GM18951 (cell line): ENCODE data around the gene MYO1C.

Source experiments
- POLR2A ChIP-seq: IDR thresholded peaks from 4 replicates; pipeline ENCODE4 v1.6.1; 2011; ENCODE audit warnings: mild to moderate bottlenecking; ENCODE audit not compliant: insufficient read length, insufficient read depth; ENCODE audit errors: extremely low read depth
- in situ Hi-C: fragments of 300-500 bp; cut with MboI; formaldehyde crosslinking; loops from one replicate; pipeline ENCODE4 v1.12.0; 2022; ENCODE audit warnings: low sequenced_read_pairs, mixed read lengths, inconsistent platforms; ENCODE audit not compliant: unreplicated experiment

Gene MYO1C

DNA sequence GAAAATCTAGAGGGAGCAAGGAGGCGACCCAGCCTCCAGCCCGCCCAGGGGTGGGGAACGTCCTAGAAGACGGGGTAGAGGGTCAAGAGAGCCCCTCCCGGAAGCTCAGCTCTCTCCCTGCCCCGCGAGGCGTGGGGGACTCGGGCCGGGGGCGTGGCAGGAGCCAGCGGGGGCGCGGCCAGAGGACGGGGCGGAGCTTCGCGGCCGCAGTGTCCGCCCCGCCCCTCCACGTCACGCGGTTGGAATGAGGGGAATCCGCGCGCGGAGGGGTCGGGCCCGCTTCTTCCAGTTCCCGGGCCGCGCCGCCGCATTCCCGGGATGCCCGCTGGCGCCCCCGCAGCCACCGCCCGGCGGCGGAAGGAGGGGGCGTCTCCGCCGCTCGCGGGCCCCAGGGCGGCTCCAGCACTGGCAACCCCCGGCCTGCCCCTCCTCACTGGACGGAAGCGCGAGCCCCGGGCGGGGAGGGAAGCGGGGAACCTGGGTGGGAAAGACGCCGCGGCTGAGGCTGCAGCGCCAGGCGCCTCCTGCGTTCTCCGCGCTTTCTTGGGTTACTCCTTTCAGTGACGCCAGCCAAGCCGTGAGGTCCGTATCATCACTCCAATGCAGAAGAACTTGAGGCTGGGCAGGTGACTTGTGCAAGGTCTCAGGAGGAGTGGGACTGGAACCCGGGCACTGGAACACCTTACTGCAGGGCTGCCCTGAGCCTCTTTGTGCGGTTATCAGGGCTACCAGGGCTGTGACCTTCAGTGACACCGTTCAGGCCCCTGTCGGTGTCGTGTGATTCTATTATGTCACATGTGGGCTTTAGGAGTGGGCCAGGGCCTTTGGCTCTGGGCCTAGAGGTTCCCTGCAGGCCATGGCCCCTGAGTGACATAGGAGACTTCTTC, 4.3 kb downstream of the MYO1C start:
- in situ Hi-C loops: no loop called here
- TF ChIP-seq POLR2A: no peak

DNA sequence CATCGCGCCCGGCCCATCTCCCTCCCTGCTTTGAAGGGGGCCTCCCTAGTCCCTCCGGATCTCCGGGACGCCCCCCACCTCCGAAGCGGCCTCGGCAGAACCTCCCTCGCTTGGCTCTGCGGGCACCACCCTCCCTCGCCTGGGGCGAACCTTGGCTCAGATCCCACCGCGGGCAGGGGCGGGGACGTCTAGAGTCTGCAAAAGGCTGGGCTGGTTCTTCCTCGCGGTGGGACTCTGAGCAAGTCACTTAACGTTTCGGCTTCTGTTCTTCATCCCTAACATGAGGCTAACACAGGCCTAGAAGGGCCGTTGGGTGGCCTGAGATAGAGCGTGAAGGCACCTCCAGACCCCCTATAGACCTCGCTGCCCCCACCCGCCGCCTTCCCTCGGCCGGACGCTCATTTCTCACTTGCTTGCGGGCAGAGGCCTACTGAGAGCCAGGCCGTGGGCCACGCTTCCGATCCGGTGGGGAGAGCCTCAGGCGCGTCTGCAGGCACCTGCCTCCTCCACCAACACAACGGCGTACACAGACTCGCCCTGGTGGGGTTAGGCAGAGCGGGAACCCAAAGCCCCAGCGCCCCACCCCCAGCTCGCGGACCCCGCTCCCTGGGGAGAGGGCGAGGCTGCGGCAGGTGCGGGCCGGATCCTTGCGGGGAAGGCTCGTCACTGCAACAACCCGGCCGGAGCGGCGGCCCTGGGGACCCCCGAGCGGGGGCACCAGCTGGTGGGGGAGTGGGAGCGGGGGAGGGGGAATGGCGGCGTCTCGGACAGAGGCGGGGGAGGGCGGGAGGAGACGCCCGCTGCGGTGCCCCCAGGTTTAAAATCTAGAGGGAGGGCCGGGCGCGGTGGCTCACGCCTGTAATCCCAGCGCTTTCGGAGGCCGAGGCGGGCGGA, 5.4 kb downstream of the MYO1C start:
- in situ Hi-C loops: no loop called here
- peak; percentile 38 for TF ChIP-seq POLR2A

DNA sequence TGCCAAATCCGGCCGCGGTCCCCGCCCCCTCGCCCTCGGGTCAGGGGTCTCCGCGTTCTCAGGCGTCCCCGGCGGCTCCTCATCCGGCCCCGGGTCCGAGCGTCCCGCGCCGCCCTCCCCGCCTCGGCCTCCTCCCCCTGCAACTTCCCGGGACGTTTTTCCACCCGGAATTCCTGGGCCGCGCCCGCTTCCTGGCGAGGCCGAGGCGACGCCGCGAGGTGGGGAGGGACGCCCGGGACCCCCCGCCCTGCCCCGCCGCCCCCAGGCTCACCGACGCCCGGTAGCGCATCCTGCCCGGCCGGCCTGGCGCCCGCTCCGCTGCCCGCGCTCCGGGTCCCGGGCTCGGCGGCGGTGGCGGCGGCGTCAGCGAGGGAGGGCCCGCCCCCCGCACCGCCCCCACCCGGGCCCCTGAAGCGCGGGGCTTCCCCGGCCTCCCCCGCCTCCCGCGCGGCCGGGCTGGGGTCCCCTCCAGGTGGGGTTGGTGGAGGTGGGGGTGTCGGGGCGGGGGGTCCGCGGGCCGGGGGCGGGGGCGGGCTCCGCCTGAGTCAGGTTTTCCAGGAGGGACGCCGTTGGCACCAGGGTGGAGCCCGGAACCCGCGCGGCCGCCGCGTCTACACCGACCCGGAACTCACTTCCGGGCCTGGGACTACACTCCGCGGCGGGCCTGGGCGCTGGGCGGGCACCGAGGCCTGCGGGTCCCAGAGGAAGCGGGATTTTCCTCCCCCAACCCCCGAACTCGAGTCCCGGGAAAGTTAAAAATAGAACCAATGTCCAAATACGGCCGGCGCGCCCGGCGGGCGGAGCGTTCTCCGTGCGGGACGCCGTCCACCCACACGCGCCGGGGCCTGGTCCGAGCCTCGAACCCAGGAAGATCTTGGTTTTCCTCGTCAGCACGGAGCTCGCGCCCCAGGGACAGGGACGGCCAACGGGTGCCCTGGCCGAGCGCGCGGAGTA, 6.8 kb downstream of the MYO1C start:
- in situ Hi-C loops: no loop called here

DNA sequence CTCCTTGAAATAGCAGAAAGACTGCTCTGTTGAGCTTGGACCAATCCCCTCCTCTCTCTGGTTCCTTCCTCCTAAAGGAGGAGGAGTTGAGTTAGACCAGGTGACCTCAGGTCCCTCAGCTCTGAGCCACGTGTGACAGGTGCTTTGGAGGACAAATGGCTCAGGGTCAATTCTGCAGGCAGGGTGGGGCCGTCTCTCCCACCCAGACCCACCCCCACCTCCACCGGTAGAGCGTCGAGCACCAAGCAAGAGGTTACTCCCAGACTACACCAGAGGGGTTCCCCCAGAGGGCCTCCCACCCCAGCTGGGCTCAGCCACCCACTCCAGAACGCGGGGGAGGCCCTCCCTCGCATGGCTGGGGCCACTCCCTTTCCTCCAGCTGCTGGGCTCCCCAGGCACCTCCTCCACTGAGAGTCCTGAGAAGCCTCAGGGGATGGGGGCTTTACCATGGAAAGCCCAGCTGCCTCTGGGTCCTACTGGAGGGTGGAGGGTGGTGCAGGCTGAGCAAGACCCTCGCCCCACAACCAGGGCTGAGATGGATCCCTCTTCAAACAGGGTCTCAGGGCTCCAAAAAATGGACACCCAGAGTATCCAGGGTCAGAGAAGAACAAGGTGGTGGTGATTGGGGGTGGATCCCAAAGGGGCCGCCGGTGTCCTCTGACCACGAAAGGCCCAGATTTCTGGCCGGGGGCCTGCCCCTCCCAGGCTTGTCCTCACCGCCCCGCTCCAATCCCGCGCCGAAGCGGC, 7.6 kb downstream of the MYO1C start:
- peak; percentile 24 for TF ChIP-seq POLR2A
- in situ Hi-C loops: no loop called here

More for the DNA sequence above, 6.8 kb downstream of the MYO1C start:
- peak; percentile 45 for TF ChIP-seq POLR2A

DNA sequence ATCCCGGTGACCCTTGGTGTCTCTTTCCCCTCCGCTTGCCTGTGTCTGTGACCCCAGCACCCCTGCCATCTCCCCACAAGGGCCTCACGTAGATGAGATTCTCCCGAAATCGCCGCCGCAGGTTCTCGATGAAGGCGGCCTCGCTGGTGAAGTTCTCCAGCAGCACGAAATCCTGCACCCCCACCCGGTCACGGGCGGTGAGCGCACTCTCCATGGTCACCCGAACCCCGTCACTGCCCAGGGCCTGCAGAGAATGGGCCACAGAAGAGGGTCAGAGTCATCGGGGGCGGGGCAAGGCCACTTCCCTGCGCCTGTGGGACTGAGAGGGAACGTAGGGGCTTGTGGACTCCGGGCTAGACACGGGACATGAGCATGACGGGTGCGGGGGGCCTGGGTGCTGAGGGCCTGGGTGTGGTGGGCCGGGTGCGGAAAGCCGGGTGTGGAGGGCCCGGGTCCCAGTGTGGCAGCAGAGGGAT, 8.4 kb downstream of the MYO1C start:
- no peak for TF ChIP-seq POLR2A
- in situ Hi-C loops: no loop called here

DNA sequence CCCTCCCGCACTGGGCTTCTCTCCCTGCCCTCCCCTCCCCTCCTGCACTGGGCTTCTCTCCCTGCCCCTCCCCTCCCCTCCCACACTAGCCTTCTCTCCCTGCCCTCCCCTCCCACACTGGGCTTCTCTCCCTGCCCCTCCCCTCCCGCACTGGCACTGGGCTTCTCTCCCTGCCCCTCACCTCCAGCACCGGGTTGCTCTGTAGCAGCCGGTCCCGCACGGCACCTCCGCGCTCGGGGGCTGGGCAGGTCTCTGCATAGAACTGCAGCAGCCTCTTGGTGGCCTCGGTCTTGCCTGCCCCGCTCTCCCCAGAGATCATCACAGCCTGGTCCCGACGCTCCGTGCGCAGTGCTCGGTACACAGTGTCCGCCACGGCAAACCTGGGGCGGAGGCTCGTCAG, 9.8 kb downstream of the MYO1C start:
- in situ Hi-C loops: no loop called here

DNA sequence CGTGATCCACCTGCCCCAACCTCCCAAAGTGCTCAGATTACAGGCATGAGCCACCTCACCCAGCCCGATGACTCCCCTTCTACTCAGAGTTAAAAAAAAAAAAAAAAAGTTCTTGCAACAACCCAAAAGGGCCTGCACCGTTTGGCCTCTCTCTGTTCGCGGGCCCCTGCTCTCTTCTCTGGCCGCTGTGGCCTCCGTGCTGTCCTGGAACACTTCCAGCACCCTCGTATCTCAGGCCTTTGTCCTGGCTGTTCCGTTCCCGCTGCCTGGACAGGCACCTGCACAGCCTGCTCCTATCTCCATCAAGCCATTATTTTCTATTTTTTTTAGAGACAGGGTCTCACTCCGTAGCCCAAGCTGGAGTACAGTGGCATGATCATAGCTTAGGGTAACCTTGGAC, 10.8 kb downstream of the MYO1C start:
- no peak for TF ChIP-seq POLR2A
- in situ Hi-C loops: no loop called here

More for the DNA sequence above, 9.8 kb downstream of the MYO1C start:
- TF ChIP-seq POLR2A: no peak

DNA sequence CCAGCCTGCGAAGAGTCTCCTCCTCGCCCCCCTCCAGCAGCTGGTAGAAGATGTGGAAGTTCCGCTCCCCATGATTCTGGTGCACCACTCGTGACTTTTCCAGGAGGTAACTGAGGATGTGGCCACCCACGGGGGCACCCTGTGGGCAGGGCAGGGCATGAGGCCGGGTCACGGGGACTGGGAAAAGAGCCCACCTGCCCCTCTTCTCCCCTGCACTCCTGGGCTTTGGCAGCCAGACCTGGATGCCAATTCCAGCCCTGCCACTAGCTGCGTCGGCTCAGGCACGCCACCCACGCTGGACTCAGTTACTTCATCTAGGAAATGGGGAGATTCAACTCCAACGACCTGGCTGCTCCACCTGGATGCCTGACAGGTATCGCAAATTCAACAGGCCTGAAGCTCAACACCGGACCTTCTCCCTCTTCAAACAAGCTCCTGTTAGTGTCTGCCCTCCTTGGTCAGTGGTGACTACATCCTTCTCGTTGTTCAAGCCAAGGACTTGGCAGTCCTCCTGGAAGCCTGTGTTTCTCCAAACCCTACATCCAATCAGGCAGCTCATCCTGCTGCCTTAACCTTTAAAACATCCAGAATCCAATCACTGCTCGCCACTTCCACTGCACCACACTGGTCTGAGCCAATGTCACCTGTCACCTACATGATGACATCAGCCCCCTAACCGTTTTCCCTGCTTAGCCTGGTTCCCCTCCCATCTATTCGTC, 11.6 kb downstream of the MYO1C start:
- no peak for TF ChIP-seq POLR2A
- in situ Hi-C loops: no loop called here

DNA sequence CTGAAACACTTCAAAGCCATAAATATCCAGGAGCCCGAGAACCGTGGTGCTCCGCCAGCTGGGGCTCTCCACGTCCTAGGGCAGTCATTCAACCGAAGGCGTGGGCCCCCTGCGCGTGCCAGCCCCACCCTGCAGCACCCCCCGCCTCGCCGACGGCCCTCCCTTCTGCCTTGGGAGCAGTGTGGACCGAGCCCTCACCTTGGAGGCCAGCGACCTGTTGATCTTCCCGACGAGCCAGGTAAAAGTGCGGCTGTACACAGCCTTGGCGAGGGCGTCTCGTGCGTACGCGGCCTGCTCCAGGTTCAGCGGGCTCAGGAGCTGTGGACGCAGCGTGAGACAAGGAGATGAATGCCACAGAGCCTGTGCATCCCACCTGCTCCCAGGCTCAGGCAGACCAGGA, 14.1 kb downstream of the MYO1C start:
- in situ Hi-C loops: no loop called here
- no peak for TF ChIP-seq POLR2A

DNA sequence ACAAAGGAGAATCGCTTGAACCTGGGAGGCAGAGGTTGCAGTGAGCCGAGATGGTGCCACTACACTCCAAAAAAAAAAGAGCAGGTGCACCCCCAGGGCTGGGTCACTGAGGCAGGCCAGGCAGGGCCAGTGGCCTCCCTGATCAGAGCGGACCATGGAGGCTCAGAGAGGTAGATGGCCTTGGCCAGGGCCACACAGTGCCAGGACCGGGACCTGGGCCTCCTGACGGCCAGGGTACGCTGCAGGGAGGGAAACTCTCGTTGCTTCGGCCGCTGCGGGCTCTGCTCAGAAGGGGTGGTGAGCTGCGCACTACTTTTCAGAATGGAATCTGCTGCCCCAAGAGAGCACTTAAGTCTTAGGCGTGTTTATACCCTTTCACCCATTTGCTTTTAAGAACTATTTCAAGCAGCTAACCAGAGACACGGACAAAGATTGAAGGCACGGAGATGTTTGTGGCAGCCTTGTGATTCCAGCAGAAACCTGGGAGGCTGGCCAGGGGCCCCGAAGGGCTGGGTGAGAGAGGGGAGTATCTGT, 17.1 kb downstream of the MYO1C start:
- in situ Hi-C loops: no loop called here

More for the DNA sequence above, 17.1 kb downstream of the MYO1C start:
- TF ChIP-seq POLR2A: no peak
